Heart right ventricle (tissue), 16 donors: Measurements from ENCODE around the gene TCF7L2. TPM values are rescaled to one million over a fixed set of nuclear protein-coding genes. Genes with fewer than 3 reads are reported as not detected.

ENCODE experiments used
- ATAC-seq, 8 donors: fragments of 200-7000 bp; cut with Tn5 transposase; one replicate each; pipeline ENCODE4 v1.9.1; 2020; ENCODE audit warnings: mild to moderate bottlenecking in 8 of 8, moderate library complexity in 8 of 8, moderate number of reproducible peaks in 1 of 8
- DNase-seq, 2 donors: peaks; one replicate each; pipeline ENCODE4 v3.0.0-alpha.2; 2020
- H3K27ac ChIP-seq, 10 donors: fragments of 200-600 bp; sonication (generic) in 2 of 10; one replicate each; pipeline versions ENCODE4 v1.5.0 to v1.8.0; 2020 to 2022; ENCODE audit warnings: mild to moderate bottlenecking in 3 of 10
- H3K27me3 ChIP-seq, 7 donors: fragments of 200-600 bp; one replicate each; pipeline ENCODE4 v1.8.0; 2021 to 2022; ENCODE audit warnings: mild to moderate bottlenecking in 2 of 7
- H3K36me3 ChIP-seq, 9 donors: fragments of 200-600 bp; sonication (generic) in 1 of 9; one replicate each; pipeline versions ENCODE4 v1.5.0 to v1.8.0; 2020 to 2022; ENCODE audit warnings: mild to moderate bottlenecking in 2 of 9
- H3K4me1 ChIP-seq, 9 donors: fragments of 200-600 bp; sonication (generic) in 1 of 9; one replicate each; pipeline versions ENCODE4 v1.5.0 to v1.8.0; 2020 to 2022; ENCODE audit warnings: mild to moderate bottlenecking in 4 of 9
- H3K4me3 ChIP-seq, 10 donors: fragments of 200-600 bp; sonication (generic) in 2 of 10; one replicate each; pipeline versions ENCODE4 v1.5.0 to v1.8.0; 2020 to 2022; ENCODE audit warnings: mild to moderate bottlenecking in 7 of 10, moderate library complexity in 2 of 10
- H3K9me3 ChIP-seq, 11 donors: fragments of 200-600 bp in 10 of 11; sonication (generic) in 2 of 11; one replicate each; pipeline versions ENCODE4 v1.5.0 to v1.8.0; 2013 to 2022; ENCODE audit warnings: mild to moderate bottlenecking in 2 of 11, control low read depth in 1 of 11, moderate library complexity in 1 of 11
- CTCF ChIP-seq, 9 donors: fragments of 200-600 bp; sonication (generic) in 2 of 9; IDR thresholded peaks; one replicate each; pipeline versions ENCODE4 v1.5.0 to v1.8.0; 2021 to 2022; ENCODE audit warnings: antibody characterized with exemption in 9 of 9, mild to moderate bottlenecking in 5 of 9, moderate library complexity in 1 of 9
- WGBS, 2 donors: extraction: QIAGEN DNeasy Blood & Tissue Kit; methylation state at CpG; one replicate each; pipeline ENCODE4 v1.1.7; 2013; ENCODE audit warnings: inconsistent platforms in 1 of 2; 5-methylcytosine and 5-hydroxymethylcytosine counted together
- intact Hi-C, 10 donors: fragments of 100-400 bp; cut with DNase I; formaldehyde crosslinking; loops; one replicate each; pipeline versions ENCODE4 v1.11.1 to v1.14.2; 2022
- polyA plus RNA-seq, 2 donors: library from polyadenylated mRNA; stranded (reverse); fragments of 200-250 nt; gene quantifications; one replicate each; pipeline ENCODE4 v1.2.3, GENCODE V29; 2013
- total RNA-seq, 10 donors: library from RNA; stranded (reverse); fragmentation: NEBNext Ultra II Directional in 3 of 10; extraction: Animal tissue kit (Norgen Biotek cat#: 25700) in 3 of 10; gene quantifications; one replicate each; pipeline versions ENCODE4 v1.2.1 to v1.2.4, GENCODE V29; 2021 to 2023
- donor health status: Arrhythmogenic right ventricular cardiomyopathy.
- donor health status: ischemic (EF 13 %, LVEDD 7.1; RV severe dilation, severe dysfunction).
- donor health status: healthy with polysubstance abuse.
- donor health status: DM: no; HTN: yes; CAD: no.
- donor health status: DM: no; HTN: no; CAD: no.
- donor health status: ischemic (EF 25% LVEDD 6.9; RV normal size, moderate dysfunction).
- donor health status: ischemic (EF 25% LVEDD 5.7; RV mildly dilated, moderate dysfunction).
- donor health status: healthy.
- donor health status: DM: yes; HTN: yes; CAD: no.
- donor health status: Ischemic cardiomyopathy.
- donor health status: ischemic (EF 35%, LVEDD 5.7; RV mildly dilated, moderate dysfunction).
- donor health status: nonischemic (EF 11% LVEDD 7.7; RV severe dilation, severe dysfunction).
- donor health status: DM: yes; HTN: yes; CAD: no.
- donor health status: PGD.
- donor health status: ischemic (EF 29% LVEDD 5.4; RV normal size, mild dysfunction).
- donor health status: nonischemic (EF 23%, LVEDD 6.1; RV moderate dilation, normal function).

TCF7L2 gene
- total and polyA plus RNA-seq, 12 donors, result 3.6 to 15.8 (median 11.8) TPM

GRCh38 chr10:113149626-113150025, 199.6 kb downstream of the TCF7L2 start:
- intact Hi-C loops, result loop anchor here in 2 of 10 donors (10.0 kb wide), 2 partner anchors 245 to 585 kb away; no protein-coding TSS in a partner anchor
- no peak for ATAC-seq
- no peak for TF ChIP-seq CTCF (IDR thresholded peaks at IDR 0.05)

GRCh38 chr10:113151190-113151666, 201.2 kb downstream of the TCF7L2 start:
- intact Hi-C loops, result no loop called here
- no peak overlapping the region for H3K27ac ChIP-seq
- no peak for TF ChIP-seq CTCF (IDR thresholded peaks at IDR 0.05)
- DNase-seq (no peak), ATAC-seq (peak in 4 of 8 donors; percentile 15 to 63 (median 52))
- no peaks in the 10 kb centered on the region for H3K27me3 ChIP-seq
- 76 to 80% methylated on average over 6 of the region's 6 CpGs for WGBS, 2 donors
- peaks cover 0 to 99% (median 53%) of the 10 kb centered on the region in 9 donors for H3K36me3 ChIP-seq
- H3K4me1 ChIP-seq, result peaks cover 0 to 27% (median 0%) of the 10 kb centered on the region in 9 donors
- no peak overlapping the region for H3K4me3 ChIP-seq
- H3K9me3 ChIP-seq, result no peaks in the 10 kb centered on the region

More at GRCh38 chr10:113149626-113150025, 199.6 kb downstream of the TCF7L2 start:
- H3K4me1 ChIP-seq, result peaks cover 0 to 27% (median 0%) of the 10 kb centered on the region in 9 donors
- H3K27me3 ChIP-seq, result no peaks in the 10 kb centered on the region
- H3K27ac ChIP-seq, result no peak overlapping the region
- WGBS, 2 donors, result 79 to 96% methylated on average over 3 of the region's 3 CpGs
- no peaks in the 10 kb centered on the region for H3K9me3 ChIP-seq
- H3K4me3 ChIP-seq, result no peak overlapping the region
- H3K36me3 ChIP-seq, result peaks cover 0 to 100% (median 46%) of the 10 kb centered on the region in 9 donors
- DNase-seq, result no peak

GRCh38 chr10:113153493-113154102, 203.6 kb downstream of the TCF7L2 start:
- Histone ChIP-seq H3K4me1 (peaks cover 0 to 27% (median 0%) of the 10 kb centered on the region in 9 donors), H3K36me3 (peaks cover 3 to 99% (median 66%) of the 10 kb centered on the region in 9 donors), H3K9me3 (no peaks in the 10 kb centered on the region), H3K27ac (no peak overlapping the region), H3K4me3 (no peak overlapping the region), H3K27me3 (no peaks in the 10 kb centered on the region)
- DNase-seq, result no peak
- intact Hi-C loops, result no loop called here
- TF ChIP-seq CTCF (IDR thresholded peaks at IDR 0.05), result no peak
- WGBS, 2 donors, result 88 to 90% methylated on average over 17 of the region's 17 CpGs
- ATAC-seq, result peak in 5 of 8 donors; percentile 21 to 58 (median 41)

GRCh38 chr10:113157441-113157840, 207.4 kb downstream of the TCF7L2 start:
- Histone ChIP-seq H3K4me1 (peaks cover 0 to 10% (median 0%) of the 10 kb centered on the region in 9 donors), H3K27me3 (no peaks in the 10 kb centered on the region), H3K27ac (no peak overlapping the region), H3K9me3 (no peaks in the 10 kb centered on the region), H3K4me3 (no peak overlapping the region), H3K36me3 (peaks cover 3 to 99% (median 62%) of the 10 kb centered on the region in 9 donors)
- DNase-seq, result no peak
- 94 to 95% methylated on average over 7 of the region's 7 CpGs for WGBS, 2 donors
- no peak for ATAC-seq
- no peak for TF ChIP-seq CTCF (IDR thresholded peaks at IDR 0.05)
- intact Hi-C loops, result no loop called here
